Suprapubic skin (tissue), 3 donors: ENCODE results near the gene FOXP4.

Source experiments
- EP300 ChIP-seq: sonication (generic); formaldehyde crosslinking; IDR thresholded peaks from one replicate; pipeline ENCODE4 v1.6.1; 2017; ENCODE audit warnings: antibody characterized with exemption
- TF ChIP-seq, protein P1 (sequence below), 2 donors: fragments of 200-600 bp in 1 of 2; fragments of 450-650 bp in 1 of 2; sonication (generic) in 1 of 2; IDR thresholded peaks; one replicate each; pipeline ENCODE4 v1.5.1; 2016 to 2019; ENCODE audit warnings: antibody characterized with exemption in 2 of 2, mild to moderate bottlenecking in 1 of 2, moderate library complexity in 1 of 2

DNA sequence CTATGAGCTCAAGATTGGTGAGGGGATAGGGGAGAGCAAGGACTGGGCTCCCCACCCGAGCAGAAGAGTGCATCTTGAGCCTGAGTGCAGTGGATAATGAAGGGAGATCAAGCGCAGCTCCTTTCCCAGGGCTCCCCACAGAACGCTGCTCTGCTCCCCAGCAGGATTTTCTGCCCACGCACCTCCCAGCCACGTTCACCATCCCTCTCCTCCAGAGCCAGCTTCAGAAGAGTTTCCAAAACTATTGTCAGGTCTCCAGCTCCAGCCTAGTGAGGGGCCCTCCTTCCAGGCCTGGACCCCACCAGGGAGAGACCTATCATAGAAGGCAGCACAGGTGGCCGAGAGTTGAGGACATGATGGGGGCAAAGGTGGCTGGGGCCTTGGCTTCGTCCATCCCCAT lies 34.5 kb downstream of the FOXP4 start:
- TF ChIP-seq, protein P1, sequence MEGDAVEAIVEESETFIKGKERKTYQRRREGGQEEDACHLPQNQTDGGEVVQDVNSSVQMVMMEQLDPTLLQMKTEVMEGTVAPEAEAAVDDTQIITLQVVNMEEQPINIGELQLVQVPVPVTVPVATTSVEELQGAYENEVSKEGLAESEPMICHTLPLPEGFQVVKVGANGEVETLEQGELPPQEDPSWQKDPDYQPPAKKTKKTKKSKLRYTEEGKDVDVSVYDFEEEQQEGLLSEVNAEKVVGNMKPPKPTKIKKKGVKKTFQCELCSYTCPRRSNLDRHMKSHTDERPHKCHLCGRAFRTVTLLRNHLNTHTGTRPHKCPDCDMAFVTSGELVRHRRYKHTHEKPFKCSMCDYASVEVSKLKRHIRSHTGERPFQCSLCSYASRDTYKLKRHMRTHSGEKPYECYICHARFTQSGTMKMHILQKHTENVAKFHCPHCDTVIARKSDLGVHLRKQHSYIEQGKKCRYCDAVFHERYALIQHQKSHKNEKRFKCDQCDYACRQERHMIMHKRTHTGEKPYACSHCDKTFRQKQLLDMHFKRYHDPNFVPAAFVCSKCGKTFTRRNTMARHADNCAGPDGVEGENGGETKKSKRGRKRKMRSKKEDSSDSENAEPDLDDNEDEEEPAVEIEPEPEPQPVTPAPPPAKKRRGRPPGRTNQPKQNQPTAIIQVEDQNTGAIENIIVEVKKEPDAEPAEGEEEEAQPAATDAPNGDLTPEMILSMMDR (IDR thresholded peaks at IDR 0.05) = no peak
- no peak for TF ChIP-seq EP300
